ENCODE data around the gene CRACR2B. TPM values are rescaled to one million over a fixed set of nuclear protein-coding genes. Genes with fewer than 3 reads are reported as not detected.

Gene CRACR2B
- total and polyA plus RNA-seq, 11 donors: 8.8 to 43.5 (median 17.7) TPM

GRCh38 chr11:794766-795633 is 32.7 kb upstream of the CRACR2B start:
- Histone ChIP-seq H3K36me3 (peaks cover 0 to 38% (median 0%) of the 10 kb centered on the region in 9 donors), H3K9me3 (no peaks in the 10 kb centered on the region), H3K4me1 (peaks cover 6 to 42% (median 24%) of the 10 kb centered on the region in 12 donors), H3K27me3 (peaks cover 0 to 4% (median 0%) of the 10 kb centered on the region in 9 donors), H3K27ac (peak overlapping the region in 3 of 12 donors; percentile 62 to 88 (median 86)), H3K4me3 (peak overlapping the region in 11 of 12 donors; percentile 50 to 89 (median 77))
- WGBS, 4 donors: 67 to 72% (median 70%) methylated on average over 19 to 38 of the region's 38 CpGs
- intact Hi-C loops (cut with DNase I): loop anchor here in 2 of 10 donors (5.0 to 10.0 kb wide), 2 partner anchors 60 to 117 kb away; partner anchors contain the start of gene CHID1 (in 1 of the 2)
- ATAC-seq: peak in 1 of 4 donors; percentile 4
- no peak for DNase-seq
- no peak for TF ChIP-seq POLR2A (IDR thresholded peaks at IDR 0.05)

GRCh38 chr11:795634-796564 is 31.8 kb upstream of the CRACR2B start:
- ATAC-seq: peak; percentile 48 to 77 (median 56)
- WGBS, 4 donors: 11 to 43% (median 15%) methylated on average over 1 to 26 of the region's 26 CpGs
- Histone ChIP-seq H3K36me3 (peaks cover 0 to 38% (median 0%) of the 10 kb centered on the region in 9 donors), H3K9me3 (no peaks in the 10 kb centered on the region), H3K27ac (peak overlapping the region; percentile 5 to 88 (median 84)), H3K4me3 (peak overlapping the region; percentile 29 to 89 (median 76)), H3K4me1 (peaks cover 6 to 40% (median 24%) of the 10 kb centered on the region in 12 donors), H3K27me3 (no peaks in the 10 kb centered on the region)
- peak; percentile 74 to 83 (median 81) for DNase-seq
- intact Hi-C loops (cut with DNase I): loop anchor here in 2 of 10 donors (5.0 to 10.0 kb wide), 2 partner anchors 61 to 116 kb away; partner anchors contain the start of gene CHID1 (in 1 of the 2)
- TF ChIP-seq POLR2A (IDR thresholded peaks at IDR 0.05) (no peak), CTCF (IDR thresholded peaks at IDR 0.05) (no peak)

- H3K27me3 ChIP-seq: no peaks in the 10 kb centered on the region
- H3K4me3 ChIP-seq: peak overlapping the region; percentile 50 to 89 (median 78)
- no peaks in the 10 kb centered on the region for H3K9me3 ChIP-seq
- peak in 1 of 4 donors; percentile 0 for ATAC-seq
- intact Hi-C loops (cut with DNase I): loop anchor here in 2 of 10 donors (5.0 to 10.0 kb wide), 2 partner anchors 62 to 116 kb away; partner anchors contain the start of gene CHID1 (in 1 of the 2)
- DNase-seq: no peak
- peak overlapping the region; percentile 13 to 88 (median 84) for H3K27ac ChIP-seq
- peaks cover 6 to 40% (median 24%) of the 10 kb centered on the region in 12 donors for H3K4me1 ChIP-seq
- H3K36me3 ChIP-seq: peaks cover 0 to 35% (median 0%) of the 10 kb centered on the region in 9 donors
- TF ChIP-seq CTCF (IDR thresholded peaks at IDR 0.05): no peak
- TF ChIP-seq POLR2A (IDR thresholded peaks at IDR 0.05): no peak
- WGBS, 4 donors: 32 to 56% (median 40%) methylated on average over 12 to 18 of the region's 18 CpGs
Observed at GRCh38 chr11:796565-797295, 31.0 kb upstream of the CRACR2B start.

Data from heart left ventricle (tissue), 16 donors.